Fibroblast of lung (primary cell): Measurements from ENCODE around the gene PGP. TPM values are rescaled to one million over a fixed set of nuclear protein-coding genes. Genes with fewer than 3 reads are reported as not detected.

Experiments
- DNase-seq, 2 donors: peaks; one replicate each; pipeline versions ENCODE4 v3.0.0 to v3.0.0-alpha.2; 2010; ENCODE audit warnings: low read depth in 2 of 2
- H2AFZ ChIP-seq: 2 replicates; pipeline ENCODE4 v1.5.1; 2012; ENCODE audit warnings: low read length, control low read depth, inconsistent platforms
- H3K27ac ChIP-seq: 2 replicates; pipeline ENCODE4 v1.5.1; 2011; ENCODE audit warnings: low read length, control low read depth; ENCODE audit not compliant: insufficient read depth
- H3K27me3 ChIP-seq: 2 replicates; pipeline ENCODE4 v1.5.1; 2011; ENCODE audit warnings: mild to moderate bottlenecking, low read length; ENCODE audit not compliant: control insufficient read depth, insufficient read depth
- H3K36me3 ChIP-seq: 2 replicates; pipeline ENCODE4 v1.5.1; 2011; ENCODE audit warnings: low read length; ENCODE audit not compliant: control insufficient read depth, insufficient read depth
- H3K4me1 ChIP-seq: 2 replicates; pipeline ENCODE4 v1.5.1; 2011; ENCODE audit warnings: low read length; ENCODE audit not compliant: control insufficient read depth, insufficient read depth; ENCODE audit errors: extremely low read depth
- H3K4me2 ChIP-seq: 2 replicates; pipeline ENCODE4 v1.5.1; 2011; ENCODE audit warnings: low read length, control low read depth; ENCODE audit not compliant: insufficient read depth; ENCODE audit errors: extremely low read depth
- H3K4me3 ChIP-seq, 4 experiments: fragments of 200-600 bp in 1 of 4; sonication (generic) in 1 of 4; replicated peaks in 1 of 4; 2 replicates each; pipeline ENCODE4 v1.5.1; 2011 to 2016; ENCODE audit warnings: low read length in 4 of 4, low read depth in 3 of 4, mild to moderate bottlenecking in 3 of 4, control low read depth in 2 of 4, inconsistent platforms in 1 of 4, mixed read lengths in 1 of 4; ENCODE audit not compliant: insufficient read depth in 1 of 4; ENCODE audit errors: control extremely low read depth in 1 of 4
- H3K79me2 ChIP-seq: 2 replicates; pipeline ENCODE4 v1.5.1; 2012; ENCODE audit warnings: mild to moderate bottlenecking, low read length, inconsistent platforms; ENCODE audit not compliant: control insufficient read depth, insufficient read depth
- H3K9ac ChIP-seq: 2 replicates; pipeline ENCODE4 v1.5.1; 2011; ENCODE audit warnings: mild to moderate bottlenecking, low read length, control low read depth; ENCODE audit not compliant: insufficient read depth
- H3K9me3 ChIP-seq: 2 replicates; pipeline ENCODE4 v1.5.1; 2012; ENCODE audit warnings: low read depth, low read length; ENCODE audit not compliant: control insufficient read depth, insufficient read depth
- H4K20me1 ChIP-seq: 2 replicates; pipeline ENCODE4 v1.5.1; 2011; ENCODE audit warnings: low read length; ENCODE audit not compliant: control insufficient read depth, insufficient read depth; ENCODE audit errors: extremely low read depth
- CTCF ChIP-seq, 2 donors: IDR thresholded peaks in 1 of 2; conservative IDR thresholded peaks in 1 of 2; 1 replicate in 1 of 2; 2 replicates in 1 of 2; pipeline ENCODE4 v1.5.1; 2011 to 2012; ENCODE audit warnings: low read length in 2 of 2, control low read depth in 1 of 2, inconsistent platforms in 1 of 2, low read depth in 1 of 2, mild to moderate bottlenecking in 1 of 2
- EZH2 ChIP-seq: IDR thresholded peaks from 2 replicates; pipeline ENCODE4 v1.5.1; 2012; ENCODE audit warnings: low read length, control low read depth, mild to moderate bottlenecking; ENCODE audit errors: missing control alignments
- polyA plus RNA-seq, 2 donors: library from polyadenylated mRNA; depleted of rRNA in 1 of 2; stranded (reverse) in 1 of 2; unstranded in 1 of 2; fragments of >200 nt; gene quantifications; 2 replicates each; pipeline ENCODE4 v1.2.1, GENCODE V29; 2011 to 2012; ENCODE audit warnings: missing spikeins in 1 of 2
- total RNA-seq: library from RNA; depleted of rRNA; stranded (reverse); fragments of >200 nt; gene quantifications from 2 replicates; pipeline ENCODE4 v1.2.1, GENCODE V29; 2014

PGP gene
- total and polyA plus RNA-seq, 2 donors (not counting 1 experiment from before 2014, with no cell fraction given): 4.2 to 9.6 TPM

- peaks cover 18% of the 10 kb centered on the region for H3K79me2 ChIP-seq
- peaks cover 23% of the 10 kb centered on the region for H3K36me3 ChIP-seq
- DNase-seq: no peak
- H3K27ac ChIP-seq: peak overlapping the region; percentile 72
- H3K4me2 ChIP-seq: no peak overlapping the region
- no peaks in the 10 kb centered on the region for H4K20me1 ChIP-seq
- peaks cover 7% of the 10 kb centered on the region for H3K4me1 ChIP-seq
- TF ChIP-seq CTCF (conservative IDR thresholded peaks at IDR 0.05 in 1 of 2, IDR thresholded peaks at IDR 0.05 in 1 of 2; ENCODE audit: low read depth in 1 of 2, low read length in 2 of 2): no peak
- H2AFZ ChIP-seq: no peak overlapping the region
- no peak overlapping the region for H3K4me3 ChIP-seq
- no peaks in the 10 kb centered on the region for H3K9me3 ChIP-seq
- no peaks in the 10 kb centered on the region for H3K27me3 ChIP-seq
- no peak overlapping the region for H3K9ac ChIP-seq
These were observed 38.1 kb upstream of the PGP start for GRCh38 chr16:2252806-2253148.

- H3K9ac ChIP-seq: peak within 1 kb of the TSS; percentile 77
- peak within 1 kb of the TSS; percentile 72 for H3K27ac ChIP-seq
- DNase-seq: peak; percentile 93 to 95
- peak within 1 kb of the TSS; percentile 60 to 69 (median 66) for H3K4me3 ChIP-seq
- no peaks in the 10 kb centered on the region for H3K9me3 ChIP-seq
- peaks cover 10% of the 10 kb centered on the region for H3K79me2 ChIP-seq
- TF ChIP-seq CTCF (conservative IDR thresholded peaks at IDR 0.05 in 1 of 2, IDR thresholded peaks at IDR 0.05 in 1 of 2; ENCODE audit: low read depth in 1 of 2, low read length in 2 of 2) (peak; percentile 44 to 56), EZH2 (no peak)
- no peaks in the 10 kb centered on the region for H3K27me3 ChIP-seq
- H3K36me3 ChIP-seq: peaks cover 16% of the 10 kb centered on the region
- H3K4me2 ChIP-seq: peak within 1 kb of the TSS; percentile 84
- peaks cover 7% of the 10 kb centered on the region for H3K4me1 ChIP-seq
- no peaks in the 10 kb centered on the region for H4K20me1 ChIP-seq
- H2AFZ ChIP-seq: no peak within 1 kb of the TSS
These were observed 36.9 kb upstream of the PGP start, which contains the start of gene ECI1 for GRCh38 chr16:2251296-2252111. ECI1 (minus strand) TSS chr16:2251587; CDS start chr16:2251566, 21 bp downstream.

- Histone ChIP-seq H3K27ac (peak overlapping the region; percentile 72), H3K9me3 (no peaks in the 10 kb centered on the region), H2AFZ (no peak overlapping the region), H4K20me1 (no peaks in the 10 kb centered on the region), H3K4me1 (peaks cover 7% of the 10 kb centered on the region), H3K4me2 (peak overlapping the region; percentile 84), H3K4me3 (peak overlapping the region; percentile 60 to 69 (median 66)), H3K9ac (peak overlapping the region; percentile 77), H3K79me2 (peaks cover 9% of the 10 kb centered on the region), H3K36me3 (peaks cover 20% of the 10 kb centered on the region), H3K27me3 (no peaks in the 10 kb centered on the region)
- TF ChIP-seq EZH2: no peak
- TF ChIP-seq CTCF (conservative IDR thresholded peaks at IDR 0.05 in 1 of 2, IDR thresholded peaks at IDR 0.05 in 1 of 2; ENCODE audit: low read depth in 1 of 2, low read length in 2 of 2): no peak
- DNase-seq: peak in 1 of 2 donors; percentile 22
These were observed 36.1 kb upstream of the PGP start for GRCh38 chr16:2250652-2251295.
